SJSA1 (cell line): Measurements from ENCODE around the gene PIP5K1C. TPM values are rescaled to one million over a fixed set of nuclear protein-coding genes. Genes with fewer than 3 reads are reported as not detected.

Source experiments
- DNase-seq, 2 experiments: peaks; one replicate each; pipeline ENCODE4 v3.0.0-alpha.2; 2015 to 2020; ENCODE audit warnings: low spot score in 2 of 2, low read depth in 1 of 2
- H3K27ac ChIP-seq: fragments of 250-450 bp; sonication (Bioruptor Pico); 2 replicates; pipeline ENCODE4 v1.5.1; 2020; ENCODE audit warnings: mild to moderate bottlenecking, moderate library complexity
- H3K27me3 ChIP-seq: fragments of 250-450 bp; sonication (Bioruptor Pico); replicated peaks from 2 replicates; pipeline ENCODE4 v1.5.1; 2020; ENCODE audit warnings: mild to moderate bottlenecking, moderate library complexity
- H3K36me3 ChIP-seq: fragments of 250-450 bp; sonication (Bioruptor Pico); 2 replicates; pipeline ENCODE4 v1.5.1; 2020; ENCODE audit warnings: mild to moderate bottlenecking
- H3K4me1 ChIP-seq: fragments of 250-450 bp; sonication (Bioruptor Pico); replicated peaks from 2 replicates; pipeline ENCODE4 v1.6.1; 2021; ENCODE audit warnings: mild to moderate bottlenecking
- H3K4me3 ChIP-seq: fragments of 250-450 bp; sonication (Bioruptor Pico); 2 replicates; pipeline ENCODE4 v1.5.1; 2020; ENCODE audit warnings: mild to moderate bottlenecking
- H3K9me3 ChIP-seq: fragments of 250-450 bp; sonication (Bioruptor Pico); replicated peaks from 2 replicates; pipeline ENCODE4 v1.5.1; 2020; ENCODE audit warnings: mild to moderate bottlenecking
- total RNA-seq: library from RNA; depleted of rRNA; stranded (reverse); fragments of >200 nt; shearing (Covaris generic); gene quantifications from 2 replicates; pipeline ENCODE4 v1.2.3, GENCODE V29; 2014

Gene PIP5K1C
- total RNA-seq, 1 experiment from 2014 or later, result 15.9 TPM

DNA sequence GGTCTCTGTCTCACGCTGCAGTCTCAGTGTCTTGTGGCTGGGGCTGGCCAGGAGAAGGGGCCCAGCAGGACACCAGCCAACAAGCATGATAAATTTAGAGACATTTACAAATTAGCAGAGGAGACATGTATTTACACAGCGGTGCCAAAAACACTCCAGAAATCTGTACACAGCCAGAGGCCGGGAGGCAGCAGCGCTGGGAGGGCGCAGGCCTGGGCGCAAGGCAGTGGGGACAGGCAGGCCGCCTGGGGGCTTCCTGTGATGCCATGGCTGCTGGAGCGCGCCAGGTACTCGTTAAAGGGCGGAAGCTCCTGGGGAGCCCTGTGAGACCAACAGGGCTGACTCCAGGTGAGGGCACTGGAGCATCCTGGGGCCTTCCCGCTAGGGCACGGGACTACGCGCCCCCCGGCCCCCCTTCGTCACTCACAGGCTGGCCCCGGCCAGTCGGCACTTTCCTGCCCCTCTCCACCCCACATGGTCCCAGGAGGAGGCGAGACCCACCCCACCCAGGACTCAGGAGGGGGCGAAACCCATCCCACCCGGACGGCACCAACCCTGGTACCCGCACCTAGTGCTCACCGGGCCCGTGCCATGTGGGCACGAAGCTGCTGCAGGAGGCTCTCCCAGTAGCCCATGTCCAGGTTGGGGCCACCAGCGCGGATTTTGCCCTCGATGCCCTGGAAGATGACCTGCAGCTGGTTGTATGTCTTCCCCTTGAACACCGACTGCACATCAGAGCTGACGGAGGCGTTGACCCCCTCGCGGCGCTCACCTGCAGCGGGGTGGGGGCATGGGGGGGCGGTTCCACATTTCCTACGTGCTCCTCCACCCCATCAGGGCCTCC is 86.2 kb downstream of the PIP5K1C start:
- H3K36me3 ChIP-seq, result peaks cover 71% of the 10 kb centered on the region
- H3K4me3 ChIP-seq, result no peak overlapping the region
- no peak for DNase-seq
- no peak overlapping the region for H3K27ac ChIP-seq
- no peaks in the 10 kb centered on the region for H3K9me3 ChIP-seq
- no peaks in the 10 kb centered on the region for H3K27me3 ChIP-seq
- peaks cover 20% of the 10 kb centered on the region for H3K4me1 ChIP-seq

DNA sequence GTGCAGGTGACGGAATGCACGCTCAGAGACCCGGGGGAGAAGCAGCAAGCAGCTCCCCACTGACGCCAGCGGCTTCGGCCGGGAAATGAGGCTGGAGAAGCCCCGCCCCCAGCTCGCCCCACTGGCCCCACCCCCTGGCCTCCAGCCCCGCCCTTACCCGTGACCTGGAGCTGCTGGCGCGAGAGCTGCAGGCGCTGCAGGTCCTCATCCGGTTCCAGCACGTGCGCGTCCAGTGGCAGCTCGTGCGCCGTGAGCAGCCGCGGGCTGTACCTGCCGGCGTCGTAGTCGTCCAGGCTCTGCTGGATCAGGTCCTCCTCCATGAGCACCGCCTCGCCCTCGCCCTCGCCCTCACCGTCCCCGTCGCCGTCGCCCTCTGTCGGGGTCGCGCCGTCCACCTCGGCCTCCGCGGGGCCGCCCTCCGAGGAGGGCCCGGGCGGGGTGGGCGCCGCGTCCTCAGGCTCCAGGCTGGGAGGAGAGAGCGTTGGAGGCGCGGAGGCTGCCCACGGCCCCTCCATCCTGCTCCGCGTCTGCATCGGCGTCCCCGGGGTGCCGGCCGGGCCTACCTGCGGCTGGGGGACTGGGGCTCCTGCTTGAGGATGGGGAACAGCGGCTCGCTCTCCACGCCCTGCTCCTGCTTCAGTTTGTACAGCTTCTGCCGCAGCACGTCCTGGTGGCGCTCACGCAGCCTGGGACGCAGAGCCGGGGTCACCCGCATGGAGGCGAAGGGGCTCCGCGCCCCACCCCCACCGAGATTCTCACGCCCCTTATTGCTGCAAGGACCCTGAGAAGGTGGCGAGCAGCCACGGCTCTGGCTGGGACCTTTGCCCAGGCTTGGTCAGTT is 87.1 kb downstream of the PIP5K1C start:
- DNase-seq, result no peak
- Histone ChIP-seq H3K27ac (no peak overlapping the region), H3K36me3 (peaks cover 62% of the 10 kb centered on the region)

DNA sequence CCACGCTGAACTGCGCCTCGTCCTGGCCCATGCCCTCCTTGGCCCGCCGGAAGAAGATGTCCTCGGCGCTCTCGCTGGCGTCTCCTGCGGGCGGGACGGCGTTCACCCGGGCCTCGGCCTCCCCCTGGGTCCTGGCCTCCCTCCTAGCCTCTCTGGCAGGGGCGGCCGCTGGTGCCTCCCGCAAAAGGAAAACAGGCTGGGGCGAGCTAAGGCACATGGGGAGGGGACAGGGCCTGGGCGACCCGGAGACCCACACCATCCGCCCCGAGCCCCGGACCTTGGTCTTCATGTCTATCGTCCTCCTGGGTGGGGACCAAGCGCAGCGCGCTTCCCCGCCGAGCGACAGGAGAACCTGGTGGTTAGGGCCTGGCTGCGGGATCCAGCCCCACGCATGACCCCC is 87.9 kb downstream of the PIP5K1C start:
- Histone ChIP-seq H3K4me1 (peaks cover 16% of the 10 kb centered on the region; the same call in 1 of the 2 replicates), H3K4me3 (no peak overlapping the region), H3K27ac (no peak overlapping the region), H3K9me3 (no peaks in the 10 kb centered on the region), H3K36me3 (peaks cover 58% of the 10 kb centered on the region), H3K27me3 (no peaks in the 10 kb centered on the region)
- DNase-seq, result no peak

More for the DNA sequence above, 87.1 kb downstream of the PIP5K1C start:
- no peaks in the 10 kb centered on the region for H3K9me3 ChIP-seq
- H3K27me3 ChIP-seq, result no peaks in the 10 kb centered on the region
- peaks cover 16% of the 10 kb centered on the region for H3K4me1 ChIP-seq
- no peak overlapping the region for H3K4me3 ChIP-seq

DNA sequence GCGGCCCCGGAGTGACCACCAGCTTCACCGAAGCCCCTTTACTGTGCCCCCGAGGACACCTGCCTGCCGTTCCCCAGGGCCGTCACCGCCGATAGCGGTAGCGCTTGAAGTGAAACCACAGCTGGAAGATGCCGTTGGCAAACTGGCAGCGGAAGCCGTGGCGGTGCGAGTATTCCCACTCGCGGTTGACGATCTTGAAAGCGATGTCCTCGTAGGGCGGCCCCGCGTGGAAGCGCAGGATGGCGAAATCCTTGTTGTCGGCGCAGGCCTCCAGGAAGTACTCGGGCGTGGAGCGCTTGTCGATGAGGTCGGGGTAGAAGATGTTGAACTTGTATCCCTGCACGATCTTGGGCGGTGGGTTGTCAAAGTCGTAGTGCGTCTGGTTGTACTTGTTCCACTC is 88.4 kb downstream of the PIP5K1C start:
- Histone ChIP-seq H3K4me3 (no peak overlapping the region), H3K27me3 (no peaks in the 10 kb centered on the region), H3K36me3 (peaks cover 53% of the 10 kb centered on the region), H3K9me3 (no peaks in the 10 kb centered on the region), H3K27ac (no peak overlapping the region), H3K4me1 (peaks cover 18% of the 10 kb centered on the region; the same call in 1 of the 2 replicates)
- DNase-seq, result no peak

DNA sequence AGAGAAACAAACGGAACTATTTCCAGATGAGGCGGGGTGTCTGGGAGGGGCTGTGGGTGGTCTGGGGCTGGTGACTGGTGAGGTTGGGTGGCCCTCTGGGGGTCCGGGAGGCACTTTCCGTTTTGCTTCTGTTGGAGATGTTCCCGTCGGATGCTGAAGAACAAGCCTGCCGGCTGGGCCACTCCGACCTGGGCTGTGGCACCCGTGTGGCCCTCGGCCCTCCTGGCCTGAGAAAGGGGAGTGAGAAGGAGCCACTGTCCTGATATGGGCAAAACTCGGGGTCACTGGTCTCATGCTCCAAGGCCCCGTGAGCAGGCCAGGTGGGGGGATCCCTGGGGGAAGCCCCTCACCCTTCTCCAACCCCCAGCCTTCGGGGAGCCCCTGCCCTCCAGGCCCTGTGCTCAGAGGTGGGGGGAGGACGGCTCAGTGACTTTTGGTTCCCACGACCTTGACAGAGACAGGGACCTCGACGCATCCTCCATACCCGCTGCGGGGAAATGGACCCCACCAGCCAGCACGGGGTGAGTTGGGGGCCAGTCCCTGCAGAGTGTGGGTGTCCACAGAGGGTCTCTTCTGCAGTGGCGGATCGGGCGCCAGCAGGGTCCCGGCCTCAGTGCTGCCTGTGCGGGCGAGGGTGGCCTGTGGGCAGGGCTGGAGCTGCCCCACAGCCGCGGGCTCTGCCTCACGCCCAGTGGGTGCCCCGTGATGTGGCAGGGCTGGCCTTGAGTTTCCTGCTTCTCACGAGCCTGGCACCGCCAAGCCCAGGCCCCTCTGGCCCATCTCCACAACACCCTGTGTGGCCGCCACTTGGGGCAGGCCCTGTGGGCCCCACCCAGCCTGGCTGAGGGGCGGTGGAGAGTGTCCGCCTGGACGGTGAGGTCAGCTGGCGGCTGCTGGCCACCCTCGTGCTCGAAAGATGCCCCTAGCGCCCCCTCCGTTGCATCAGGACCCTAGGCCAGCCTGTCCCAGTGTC is 89.2 kb downstream of the PIP5K1C start:
- Histone ChIP-seq H3K4me1 (peaks cover 20% of the 10 kb centered on the region; the same call in 1 of the 2 replicates), H3K27ac (no peak overlapping the region), H3K27me3 (no peaks in the 10 kb centered on the region), H3K9me3 (no peaks in the 10 kb centered on the region), H3K36me3 (peaks cover 49% of the 10 kb centered on the region), H3K4me3 (no peak overlapping the region)
- DNase-seq, result no peak

DNA sequence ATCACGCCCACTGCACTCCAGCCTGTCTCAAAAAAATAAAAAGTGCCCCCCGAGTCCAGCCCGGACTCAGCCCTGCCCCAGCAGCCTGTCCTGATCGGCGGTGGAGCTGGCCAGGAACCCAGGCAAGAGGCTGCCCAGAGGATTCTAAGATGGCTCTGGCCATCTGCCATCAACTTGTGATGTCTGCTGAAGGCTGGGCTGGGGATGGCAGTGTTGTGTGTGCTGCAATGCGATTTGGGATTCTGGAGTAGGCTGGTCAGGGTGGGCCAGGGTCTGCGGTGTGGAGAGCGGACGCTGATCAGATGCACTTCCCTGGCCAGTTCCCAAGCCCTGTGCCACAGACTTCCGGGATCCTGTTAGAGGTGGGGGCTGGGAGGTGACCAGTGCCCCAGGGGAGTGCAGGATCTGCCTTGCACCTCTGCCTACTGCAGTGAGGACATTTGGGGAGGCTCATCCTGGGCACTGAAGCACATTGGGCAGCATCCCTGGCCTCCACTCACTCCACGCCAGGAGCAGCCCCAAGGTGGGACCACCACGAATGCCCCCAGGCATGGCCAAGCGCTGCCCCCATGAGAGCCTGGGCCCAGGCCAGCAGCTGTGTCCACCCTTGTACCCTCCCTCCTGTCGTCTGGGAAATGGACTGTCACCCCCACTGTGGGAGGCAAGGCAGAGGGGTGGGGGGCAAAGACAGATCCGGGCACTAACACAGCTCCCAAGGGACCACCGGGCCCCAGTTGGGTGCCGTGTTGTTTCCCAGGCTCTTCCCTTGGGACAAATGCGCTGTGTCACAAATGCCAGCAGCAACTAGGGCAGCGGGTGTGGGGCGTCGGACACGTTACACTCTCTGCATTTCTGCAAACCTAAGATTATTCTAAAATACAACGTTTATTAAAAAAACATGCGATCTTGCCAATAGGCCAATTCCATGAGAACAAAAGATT is 90.2 kb downstream of the PIP5K1C start:
- Histone ChIP-seq H3K27me3 (no peaks in the 10 kb centered on the region), H3K36me3 (peaks cover 44% of the 10 kb centered on the region), H3K4me1 (peaks cover 20% of the 10 kb centered on the region; the same call in 1 of the 2 replicates), H3K4me3 (no peak overlapping the region), H3K27ac (no peak overlapping the region), H3K9me3 (no peaks in the 10 kb centered on the region)
- DNase-seq, result no peak

DNA sequence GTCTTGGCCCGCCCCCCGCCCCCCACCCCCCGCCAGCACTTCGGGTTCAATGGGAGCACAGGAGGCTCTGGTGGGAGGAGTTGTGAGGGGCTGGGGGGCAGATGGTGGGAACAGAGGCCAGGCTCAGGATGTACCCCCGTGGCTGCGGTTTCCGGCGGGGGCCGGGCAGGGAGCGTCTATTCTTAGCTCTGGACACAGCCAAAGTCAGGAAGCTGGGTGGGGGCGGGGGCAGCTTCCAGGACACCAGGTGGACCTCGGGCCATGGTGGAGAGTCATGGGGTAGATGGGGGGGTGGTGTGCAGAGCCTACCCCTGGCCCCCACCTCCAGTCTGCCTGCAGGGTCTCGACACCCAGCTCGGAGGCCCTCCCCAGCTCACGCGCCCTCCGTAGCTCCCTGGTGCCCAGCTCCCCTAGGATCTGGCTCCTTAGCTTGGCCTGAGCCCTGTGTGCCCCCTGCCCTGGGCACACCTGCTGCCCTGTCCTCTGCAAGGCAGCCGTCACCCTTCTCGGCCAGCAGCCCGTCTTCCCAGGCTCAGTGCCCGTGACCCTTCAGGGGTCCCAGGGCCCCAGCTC is 91.4 kb downstream of the PIP5K1C start:
- H3K9me3 ChIP-seq, result no peaks in the 10 kb centered on the region
- no peak for DNase-seq

DNA sequence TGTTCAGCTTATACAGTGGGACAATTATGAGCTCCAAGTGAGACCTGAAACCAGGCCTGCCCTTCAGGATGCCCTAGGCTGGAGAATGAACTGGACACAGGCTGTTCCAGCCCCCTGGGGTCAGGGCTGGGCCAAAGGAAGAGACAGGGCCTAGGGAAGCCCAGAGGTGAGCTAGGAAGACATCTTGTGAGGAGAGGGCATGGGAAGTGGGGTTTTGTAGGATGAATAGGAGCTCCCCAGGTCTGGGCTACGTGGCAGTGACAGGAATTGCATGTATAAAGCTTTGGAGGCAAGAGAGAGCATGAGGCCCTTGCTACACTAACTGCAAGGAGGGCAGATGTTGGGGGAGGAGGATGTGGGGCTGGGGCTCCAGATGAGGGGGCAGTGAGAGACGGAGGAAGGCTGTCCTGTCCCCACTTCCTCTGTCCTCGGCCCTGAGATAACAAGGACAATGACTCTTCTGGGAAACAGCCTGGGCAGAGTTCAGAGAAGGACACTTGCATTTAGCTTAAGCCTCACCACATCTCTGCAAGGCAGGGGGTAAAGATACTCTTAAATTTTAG is 92.1 kb downstream of the PIP5K1C start:
- DNase-seq, result no peak
- H3K9me3 ChIP-seq, result no peaks in the 10 kb centered on the region
- peaks cover 25% of the 10 kb centered on the region for H3K4me1 ChIP-seq
- peaks cover 32% of the 10 kb centered on the region for H3K36me3 ChIP-seq
- H3K4me3 ChIP-seq, result no peak overlapping the region
- no peaks in the 10 kb centered on the region for H3K27me3 ChIP-seq
- H3K27ac ChIP-seq, result no peak overlapping the region

More for the DNA sequence above, 91.4 kb downstream of the PIP5K1C start:
- no peak overlapping the region for H3K4me3 ChIP-seq
- peaks cover 39% of the 10 kb centered on the region for H3K36me3 ChIP-seq
- peaks cover 20% of the 10 kb centered on the region; the same call in 1 of the 2 replicates for H3K4me1 ChIP-seq
- H3K27ac ChIP-seq, result no peak overlapping the region
- no peaks in the 10 kb centered on the region for H3K27me3 ChIP-seq

DNA sequence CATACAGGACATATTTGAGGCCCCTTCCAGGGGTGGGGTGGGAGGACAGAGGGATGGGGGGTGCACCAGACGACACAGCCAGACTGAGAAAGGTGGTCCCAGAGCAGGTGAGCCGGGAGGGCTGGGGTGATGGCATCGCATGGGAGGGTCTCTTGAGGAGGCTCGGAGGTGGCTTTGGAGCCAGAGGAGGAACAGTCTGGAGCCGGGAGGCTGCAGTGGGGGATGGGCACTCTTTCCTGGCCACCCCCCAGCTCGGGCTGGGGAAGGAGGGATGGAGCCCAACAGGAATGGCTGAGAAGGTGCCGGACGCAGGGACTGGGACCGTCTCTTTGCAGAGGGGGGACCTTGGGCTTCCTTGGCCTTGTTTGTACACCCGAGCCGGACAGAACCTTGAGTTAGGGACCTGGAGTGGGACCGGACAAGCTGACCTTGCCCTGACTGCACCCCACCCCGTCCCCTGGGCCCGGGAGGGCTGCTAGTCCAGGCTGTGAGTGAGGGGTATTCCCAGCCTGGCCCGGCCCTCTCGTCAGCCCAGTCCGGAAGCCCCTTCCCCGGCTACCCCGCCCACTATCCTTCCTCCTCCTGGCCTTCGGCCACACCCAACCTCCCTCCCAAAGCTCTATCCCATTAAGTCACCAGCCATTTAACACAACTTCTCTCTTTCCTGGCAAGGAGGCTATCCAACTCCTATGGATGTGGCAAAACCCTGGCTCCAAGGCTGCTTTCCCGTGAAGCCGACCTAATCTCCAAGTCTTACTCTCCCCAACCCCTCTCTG is 92.8 kb downstream of the PIP5K1C start:
- Histone ChIP-seq H3K9me3 (no peaks in the 10 kb centered on the region), H3K27ac (no peak overlapping the region), H3K27me3 (no peaks in the 10 kb centered on the region), H3K36me3 (peaks cover 29% of the 10 kb centered on the region), H3K4me3 (no peak overlapping the region), H3K4me1 (peaks cover 27% of the 10 kb centered on the region)
- no peak for DNase-seq

DNA sequence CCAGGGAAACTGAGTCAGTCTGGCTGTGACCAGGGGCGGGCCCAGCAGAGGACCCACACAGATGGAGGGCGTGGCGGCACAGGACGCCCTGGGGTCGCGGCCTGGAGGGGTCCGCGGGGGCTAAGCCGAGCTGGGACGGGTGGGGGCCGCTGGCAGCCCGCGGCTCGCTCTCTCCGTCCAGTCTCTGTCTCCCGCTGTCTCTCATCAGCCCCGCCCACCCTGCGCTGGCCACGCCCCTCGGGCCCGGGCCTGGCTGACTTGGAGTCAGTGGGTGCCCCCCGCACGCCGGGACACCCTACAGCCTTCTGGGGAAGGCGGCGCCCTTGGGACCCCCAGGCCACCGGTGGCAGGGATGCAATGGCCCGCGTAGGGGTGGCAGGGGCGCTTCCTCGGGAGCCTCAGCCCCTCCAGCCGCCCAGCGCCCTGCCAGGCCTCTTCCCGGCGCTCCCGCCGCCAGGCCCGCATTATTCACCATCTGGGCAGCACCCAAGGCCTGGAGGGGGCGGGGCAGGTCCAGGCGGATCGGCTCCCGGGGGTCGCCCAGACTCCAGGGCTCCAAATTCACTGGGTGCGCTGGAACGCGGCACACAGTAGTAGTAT is 93.5 kb downstream of the PIP5K1C start, which contains the start of gene TBXA2R:
TBXA2R (minus strand) TSS at position 186 of the 600 bp plus-strand sequence. CDS start 6,241 bp downstream, outside the sequence.
- no peak for DNase-seq
- H3K4me3 ChIP-seq, result peak within 1 kb of the TSS; percentile 16
- H3K36me3 ChIP-seq, result peaks cover 22% of the 10 kb centered on the region
- no peaks in the 10 kb centered on the region for H3K9me3 ChIP-seq
- H3K27me3 ChIP-seq, result no peaks in the 10 kb centered on the region
- H3K27ac ChIP-seq, result no peak within 1 kb of the TSS
- peaks cover 27% of the 10 kb centered on the region for H3K4me1 ChIP-seq

DNA sequence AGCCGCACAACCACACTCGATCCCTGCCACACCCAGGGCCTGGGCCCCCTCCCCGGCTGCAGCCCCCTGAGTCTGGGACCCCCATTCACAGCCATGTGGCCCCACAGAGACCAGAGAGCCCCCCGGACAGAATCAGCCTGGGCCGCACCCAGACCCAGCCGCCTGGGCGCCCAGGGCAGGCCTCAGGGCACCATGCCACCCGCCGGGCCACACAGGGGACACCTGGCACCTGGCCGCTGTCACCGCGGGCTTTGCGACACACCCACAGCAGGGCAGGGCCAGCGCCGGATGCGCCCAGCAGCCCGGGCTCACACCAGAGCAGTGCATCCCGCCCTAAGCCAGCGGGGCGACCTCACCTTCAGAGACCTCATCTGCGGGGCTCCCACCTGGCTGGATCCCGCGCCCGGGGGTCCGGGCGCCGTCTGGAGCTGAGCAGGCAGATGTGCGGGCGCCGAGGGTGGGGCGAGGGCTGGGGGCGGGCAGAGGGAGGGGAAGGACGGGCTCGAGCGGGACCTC is 94.0 kb downstream of the PIP5K1C start:
- Histone ChIP-seq H3K9me3 (no peaks in the 10 kb centered on the region), H3K36me3 (peaks cover 16% of the 10 kb centered on the region), H3K4me3 (peak overlapping the region; percentile 16), H3K4me1 (peaks cover 25% of the 10 kb centered on the region), H3K27ac (no peak overlapping the region), H3K27me3 (no peaks in the 10 kb centered on the region)
- no peak for DNase-seq
